Muscle of leg (tissue), 11 donors: ENCODE measurements around the gene NOXA1. TPM values are rescaled to one million over a fixed set of nuclear protein-coding genes. Genes with fewer than 3 reads are reported as not detected.
"Not testable (repeated sequence)": the region's sequence is repeated elsewhere in the genome, so short reads cannot be mapped to it uniquely, and the experiment has no call there.

Experiments
- DNase-seq: peaks from one replicate; pipeline ENCODE4 v3.0.0; 2013
- H3K27ac ChIP-seq: one replicate; pipeline ENCODE4 v1.5.1; 2013; ENCODE audit warnings: mild to moderate bottlenecking, low read length, control low read depth
- H3K27me3 ChIP-seq: one replicate; pipeline ENCODE4 v1.6.1; 2013; ENCODE audit warnings: low read length; ENCODE audit not compliant: control insufficient read depth, insufficient read depth
- H3K36me3 ChIP-seq: one replicate; pipeline ENCODE4 v1.6.1; 2013; ENCODE audit warnings: low read length; ENCODE audit not compliant: control insufficient read depth, insufficient read depth
- H3K4me1 ChIP-seq: one replicate; pipeline ENCODE4 v1.6.1; 2013; ENCODE audit warnings: low read length; ENCODE audit not compliant: control insufficient read depth, insufficient read depth
- H3K4me3 ChIP-seq: one replicate; pipeline ENCODE4 v1.5.1; 2013; ENCODE audit warnings: low read length, control low read depth
- H3K9me3 ChIP-seq: replicated peaks from 2 replicates; pipeline ENCODE4 v1.6.1; 2013; ENCODE audit warnings: low read depth, low read length; ENCODE audit not compliant: control insufficient read depth
- WGBS: methylation state at CpG from one replicate; pipeline ENCODE4 v1.1.5; 2013; ENCODE audit warnings: missing lambda C conversion rate; ENCODE audit not compliant: insufficient coverage; 5-methylcytosine and 5-hydroxymethylcytosine counted together
- polyA plus RNA-seq, 8 donors: library from polyadenylated mRNA; unstranded; fragments of 120-200 nt; gene quantifications; one replicate each; pipeline versions ENCODE4 v1.2.1 to v1.2.3, GENCODE V29; 2013; ENCODE audit warnings: inconsistent platforms in 1 of 8, low replicate concordance in 1 of 8; ENCODE audit not compliant: insufficient read length in 8 of 8, insufficient read depth in 1 of 8
- total RNA-seq: library from RNA; stranded (reverse); fragments of 120-200 nt; gene quantifications from one replicate; pipeline ENCODE4 v1.2.4, GENCODE V29; 2013

NOXA1 gene
- total and polyA plus RNA-seq, 9 donors, result 0.99 to 5.1 (median 2.3) TPM

DNA sequence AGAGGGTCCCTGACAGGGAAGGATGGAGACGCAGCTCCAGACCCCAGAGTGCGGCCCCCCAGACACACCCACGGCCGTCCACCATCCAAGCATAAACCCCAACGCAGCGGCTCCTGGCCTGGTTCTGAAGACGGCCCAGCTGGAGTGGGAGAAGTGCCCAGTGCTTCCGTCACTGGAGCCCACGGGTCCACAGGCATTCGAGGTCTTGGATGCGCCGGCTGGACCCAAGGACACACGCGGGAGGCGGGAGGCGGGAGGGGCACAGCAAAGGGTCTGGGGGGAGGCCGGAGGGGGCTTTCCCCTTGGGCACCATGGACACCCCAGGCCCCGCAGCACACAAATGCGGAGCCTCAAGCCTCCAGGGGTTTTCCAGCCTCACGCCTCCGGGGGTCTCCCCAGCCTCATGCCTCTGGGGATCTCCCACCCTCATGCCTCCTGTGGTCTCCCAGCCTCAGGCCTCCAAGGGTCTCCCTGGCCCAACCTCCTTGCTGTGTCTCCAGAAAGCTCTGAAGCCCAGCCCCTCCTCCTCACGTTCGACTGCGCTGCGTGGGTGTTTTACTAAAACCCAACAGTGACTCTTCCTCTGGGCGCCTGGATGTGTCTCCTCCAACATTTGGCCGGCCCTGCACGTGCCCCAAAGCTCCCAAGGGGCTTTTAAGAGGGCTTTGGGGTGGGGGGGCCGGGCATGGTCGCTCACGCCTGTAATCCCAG is 15.4 kb upstream of the NOXA1 start:
- Histone ChIP-seq H3K9me3 (no peaks in the 10 kb centered on the region), H3K36me3 (no peaks in the 10 kb centered on the region), H3K27ac (peak overlapping the region; percentile 7), H3K4me3 (peak overlapping the region; percentile 30), H3K4me1 (peaks cover 34% of the 10 kb centered on the region), H3K27me3 (peaks cover 8% of the 10 kb centered on the region)
- DNase-seq, result peak; percentile 82
- 26% methylated on average over 26 of the region's 31 CpGs for WGBS

DNA sequence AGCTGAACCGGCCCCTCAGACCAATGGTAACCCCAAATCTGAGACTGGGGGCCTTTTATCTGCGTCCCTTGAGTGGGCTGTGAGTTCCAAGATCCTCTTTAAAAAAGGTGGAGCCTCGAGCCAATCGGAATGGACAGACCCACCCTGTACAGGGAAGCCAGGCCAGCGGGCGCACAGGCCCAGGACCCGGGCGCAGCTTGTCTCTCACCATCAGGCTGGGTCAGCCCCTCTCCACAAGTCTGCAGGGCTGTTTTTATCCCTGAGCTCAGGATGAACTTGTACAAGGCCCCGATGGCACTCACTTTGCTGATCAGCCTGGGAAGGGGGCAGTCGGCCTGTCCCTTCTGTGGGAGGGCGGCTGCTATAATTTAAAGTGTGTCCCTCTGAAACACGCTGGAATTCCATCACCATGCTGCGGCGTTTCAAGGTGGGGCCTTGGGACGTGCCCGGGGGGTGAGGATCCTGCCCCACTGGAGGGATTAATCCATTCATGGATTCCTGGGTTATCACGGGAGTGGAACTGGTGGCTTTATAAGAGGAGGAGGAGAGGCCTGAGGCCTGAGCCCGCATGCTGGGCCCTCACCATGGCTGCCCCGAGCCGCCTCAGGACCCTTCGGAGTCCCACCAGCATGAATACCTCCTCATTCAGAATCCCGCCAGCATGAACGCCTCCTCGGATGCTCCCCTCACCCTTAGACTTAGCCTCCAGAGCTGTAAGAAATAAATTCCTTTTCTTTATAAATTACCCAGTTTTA is 14.4 kb upstream of the NOXA1 start:
- peaks cover 31% of the 10 kb centered on the region for H3K4me1 ChIP-seq
- peaks cover 8% of the 10 kb centered on the region for H3K27me3 ChIP-seq
- 83% methylated on average over 18 of the region's 24 CpGs for WGBS
- H3K36me3 ChIP-seq, result no peaks in the 10 kb centered on the region
- no peak overlapping the region for H3K4me3 ChIP-seq
- no peak overlapping the region for H3K27ac ChIP-seq
- no peak for DNase-seq
- no peaks in the 10 kb centered on the region for H3K9me3 ChIP-seq

DNA sequence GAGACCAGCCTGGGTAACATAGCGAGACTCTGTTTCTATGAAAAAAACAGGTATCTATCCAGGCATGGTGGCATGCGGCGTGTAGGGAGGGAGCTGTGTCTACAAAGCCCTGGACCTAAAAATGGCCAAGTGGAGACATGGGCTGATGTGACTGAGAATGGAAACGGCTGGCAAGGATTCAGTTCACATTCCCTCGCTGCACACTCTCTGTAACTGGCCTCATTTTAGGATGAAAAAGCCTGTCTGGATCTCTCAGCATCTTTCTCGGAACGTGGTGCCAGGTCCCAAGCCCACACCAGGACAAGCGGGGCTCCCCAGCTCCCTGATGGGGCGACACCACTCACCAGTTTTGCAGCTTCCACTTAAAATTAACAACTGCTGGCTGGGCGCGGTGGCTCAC is 13.7 kb upstream of the NOXA1 start:
- no peak overlapping the region for H3K4me3 ChIP-seq
- H3K9me3 ChIP-seq, result no peaks in the 10 kb centered on the region
- DNase-seq, result no peak
- no peak overlapping the region for H3K27ac ChIP-seq
- H3K4me1 ChIP-seq, result peaks cover 33% of the 10 kb centered on the region
- WGBS, result 77% methylated on average over 11 of the region's 11 CpGs
- peaks cover 8% of the 10 kb centered on the region for H3K27me3 ChIP-seq
- H3K36me3 ChIP-seq, result no peaks in the 10 kb centered on the region

DNA sequence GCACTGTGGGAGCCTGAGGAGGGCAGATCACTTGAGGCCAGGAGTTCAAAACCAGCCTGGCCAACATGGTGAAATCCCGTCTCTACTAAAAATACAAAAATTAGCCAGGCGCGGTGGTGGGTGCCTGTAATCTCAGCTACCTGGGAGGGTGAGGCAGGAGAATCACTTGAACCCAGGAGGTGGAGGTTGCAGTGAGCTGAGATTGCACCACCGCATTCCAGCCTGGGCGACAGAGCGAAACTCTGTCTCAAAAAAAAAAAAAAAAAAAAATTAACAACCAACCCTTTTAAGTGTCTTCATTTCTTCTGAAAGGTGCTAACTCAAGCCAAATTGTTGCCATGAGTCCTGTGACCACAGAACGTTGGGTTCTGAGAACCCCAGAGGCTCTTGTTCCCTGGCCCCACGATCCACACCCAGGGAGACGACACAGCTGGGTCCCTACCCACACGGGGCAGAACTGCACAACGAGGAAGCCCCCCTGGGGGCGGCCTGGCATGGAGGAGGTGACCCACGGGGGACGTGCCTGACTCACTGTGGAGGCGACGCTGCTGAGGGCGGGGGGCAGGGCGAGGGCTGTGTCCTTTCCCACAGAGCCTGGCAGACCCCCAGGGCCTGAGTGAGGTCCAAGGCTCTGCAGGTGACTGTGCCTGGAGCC is 12.8 kb upstream of the NOXA1 start:
- H3K4me1 ChIP-seq, result peaks cover 34% of the 10 kb centered on the region
- not testable (repeated sequence) for DNase-seq, H3K27ac ChIP-seq, H3K36me3 ChIP-seq, H3K27me3 ChIP-seq, H3K9me3 ChIP-seq, H3K4me3 ChIP-seq
- WGBS, result 69% methylated on average over 12 of the region's 18 CpGs

DNA sequence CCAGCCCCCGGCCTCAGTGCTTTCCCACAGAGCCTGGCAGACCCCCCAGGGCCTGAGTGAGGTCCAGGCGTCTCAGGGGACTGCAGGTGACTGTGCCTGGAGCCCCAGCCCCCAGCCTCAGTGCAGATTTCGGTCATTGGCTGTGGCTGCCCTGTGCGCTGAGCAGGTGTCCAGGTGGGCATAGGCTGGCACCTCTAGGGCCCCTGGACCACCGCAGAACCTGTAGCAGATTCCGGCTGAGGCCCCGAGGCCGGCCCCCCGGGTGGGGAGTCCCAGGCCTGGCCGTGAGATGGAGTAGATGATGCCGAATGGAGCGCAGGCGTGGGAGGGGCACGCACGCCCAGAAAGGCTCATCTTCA is 12.3 kb upstream of the NOXA1 start:
- Histone ChIP-seq H3K4me3 (no peak overlapping the region), H3K36me3 (no peaks in the 10 kb centered on the region), H3K4me1 (peaks cover 34% of the 10 kb centered on the region), H3K27ac (no peak overlapping the region), H3K9me3 (no peaks in the 10 kb centered on the region), H3K27me3 (peaks cover 8% of the 10 kb centered on the region)
- WGBS, result 80% methylated on average over 10 of the region's 15 CpGs
- no peak for DNase-seq

DNA sequence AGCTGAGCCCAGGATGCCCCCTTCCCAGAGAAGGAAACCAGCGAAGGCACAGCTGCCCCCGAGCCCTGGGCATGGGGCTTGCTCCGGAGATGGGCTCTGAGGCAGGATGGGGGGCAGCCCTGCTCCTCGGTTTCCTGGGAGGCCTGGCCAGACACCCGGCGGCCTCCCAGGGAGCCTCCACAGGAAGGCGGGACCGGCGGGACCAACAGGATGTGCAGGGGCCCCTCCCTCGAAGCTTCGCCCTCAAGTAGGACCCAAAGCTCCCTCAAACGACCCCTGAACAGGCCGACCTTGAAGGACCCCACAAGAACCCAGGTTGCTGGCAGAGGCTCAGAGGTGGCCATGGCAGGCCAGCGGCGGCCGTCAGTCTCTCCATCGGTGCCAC is 11.9 kb upstream of the NOXA1 start:
- H3K9me3 ChIP-seq, result no peaks in the 10 kb centered on the region
- 63% methylated on average over 12 of the region's 17 CpGs for WGBS
- H3K27me3 ChIP-seq, result peaks cover 7% of the 10 kb centered on the region
- no peak for DNase-seq
- H3K4me3 ChIP-seq, result no peak overlapping the region
- peaks cover 34% of the 10 kb centered on the region for H3K4me1 ChIP-seq
- H3K36me3 ChIP-seq, result no peaks in the 10 kb centered on the region
- no peak overlapping the region for H3K27ac ChIP-seq

DNA sequence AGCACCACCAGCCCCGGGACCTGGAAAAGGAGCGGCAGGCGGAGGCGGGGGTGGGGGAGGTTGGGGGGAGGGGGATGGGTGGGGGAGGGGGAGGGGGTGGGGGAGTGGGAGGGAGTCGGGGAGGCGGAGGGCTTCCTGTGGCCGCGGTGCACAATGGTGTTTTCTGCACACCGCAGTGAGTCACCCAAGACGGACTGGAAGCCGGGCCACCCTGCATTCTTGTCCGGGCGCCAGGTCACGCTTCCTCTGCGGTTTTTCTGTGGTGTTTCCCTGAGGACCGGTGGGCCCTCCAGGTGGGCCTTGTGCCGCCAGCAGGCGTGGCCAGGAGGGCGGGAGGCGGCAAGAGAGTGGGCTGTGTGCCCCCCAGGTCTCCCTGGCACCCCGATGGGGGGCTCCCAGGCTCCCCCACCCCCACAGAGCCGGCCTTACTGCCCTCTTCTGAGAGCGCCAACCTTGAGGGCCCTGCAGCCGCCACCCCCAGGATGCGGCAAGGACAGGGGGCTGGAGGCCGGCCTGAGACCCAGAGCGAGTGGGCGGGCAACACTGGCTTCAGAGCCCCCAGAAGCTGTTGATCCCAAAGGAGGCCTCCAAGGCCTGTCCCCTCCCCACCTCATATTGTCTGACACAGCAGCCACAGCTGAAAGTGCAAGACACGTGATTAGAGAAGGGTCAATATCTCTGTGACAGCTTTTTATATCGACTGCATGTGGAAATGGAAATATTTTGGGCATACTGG is 11.4 kb upstream of the NOXA1 start:
- peaks cover 4% of the 10 kb centered on the region for H3K27me3 ChIP-seq
- WGBS, result 29% methylated on average over 14 of the region's 30 CpGs
- H3K9me3 ChIP-seq, result no peaks in the 10 kb centered on the region
- peaks cover 29% of the 10 kb centered on the region for H3K4me1 ChIP-seq
- H3K4me3 ChIP-seq, result no peak overlapping the region
- H3K36me3 ChIP-seq, result no peaks in the 10 kb centered on the region
- peak overlapping the region; percentile 59 for H3K27ac ChIP-seq
- peak; percentile 54 for DNase-seq

DNA sequence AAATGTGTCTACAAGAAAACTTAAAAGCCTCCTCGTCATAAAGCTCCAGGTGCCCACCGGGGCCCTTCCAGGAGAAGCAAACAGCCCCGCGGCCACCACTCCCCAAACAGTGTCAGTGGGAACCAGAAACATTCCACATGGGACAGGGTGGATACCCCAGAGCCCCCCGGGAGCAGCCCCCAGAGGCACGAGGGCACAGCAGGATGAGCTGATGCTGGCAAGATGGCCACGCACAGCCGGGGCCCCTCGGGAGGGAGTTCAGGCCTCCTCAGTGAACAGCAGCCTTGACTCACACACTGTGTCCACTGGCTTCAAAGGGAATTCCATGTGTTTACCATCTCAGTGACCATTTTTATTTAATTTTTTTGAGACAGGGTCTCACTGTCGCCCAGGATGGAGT is 10.8 kb upstream of the NOXA1 start:
- WGBS, result 72% methylated on average over 9 of the region's 10 CpGs
- Histone ChIP-seq H3K9me3 (no peaks in the 10 kb centered on the region), H3K4me1 (peaks cover 24% of the 10 kb centered on the region), H3K4me3 (no peak overlapping the region), H3K36me3 (no peaks in the 10 kb centered on the region), H3K27ac (peak overlapping the region; percentile 42), H3K27me3 (no peaks in the 10 kb centered on the region)
- DNase-seq, result no peak

DNA sequence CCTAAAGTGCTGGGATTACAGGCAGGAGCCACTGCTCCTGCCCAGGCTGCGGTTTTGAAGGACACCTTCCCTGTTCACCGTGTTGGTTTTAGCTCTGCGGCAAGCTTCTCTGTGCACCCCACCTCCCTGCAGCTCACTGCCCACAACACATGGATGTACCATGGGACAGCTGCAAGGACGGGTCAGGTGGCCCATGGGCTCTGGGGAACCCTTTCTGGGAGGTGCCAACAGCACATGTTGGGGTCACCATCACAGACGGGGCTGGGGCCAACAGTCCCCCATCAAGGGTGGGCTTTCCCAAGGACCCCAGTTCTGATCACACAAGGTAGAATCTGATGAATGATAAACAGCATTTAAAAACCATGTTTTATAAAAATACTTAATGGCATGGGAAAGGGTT is 7.7 kb upstream of the NOXA1 start:
- Histone ChIP-seq H3K9me3 (no peaks in the 10 kb centered on the region), H3K27ac (no peak overlapping the region), H3K4me3 (no peak overlapping the region), H3K36me3 (no peaks in the 10 kb centered on the region), H3K27me3 (no peaks in the 10 kb centered on the region), H3K4me1 (peaks cover 18% of the 10 kb centered on the region)
- DNase-seq, result no peak
- WGBS, result 92% methylated on average over 3 of the region's 5 CpGs
